Measurements from ENCODE around the gene BTNL9. TPM values are rescaled to one million over a fixed set of nuclear protein-coding genes. Genes with fewer than 3 reads are reported as not detected.
"Not testable (repeated sequence)": the region's sequence is repeated elsewhere in the genome, so short reads cannot be mapped to it uniquely, and the experiment has no call there.

Gene BTNL9
- polyA plus RNA-seq, 2 of the 4 experiments (the other 2 are of a cell fraction): 0.85 to 1.5 TPM

DNA sequence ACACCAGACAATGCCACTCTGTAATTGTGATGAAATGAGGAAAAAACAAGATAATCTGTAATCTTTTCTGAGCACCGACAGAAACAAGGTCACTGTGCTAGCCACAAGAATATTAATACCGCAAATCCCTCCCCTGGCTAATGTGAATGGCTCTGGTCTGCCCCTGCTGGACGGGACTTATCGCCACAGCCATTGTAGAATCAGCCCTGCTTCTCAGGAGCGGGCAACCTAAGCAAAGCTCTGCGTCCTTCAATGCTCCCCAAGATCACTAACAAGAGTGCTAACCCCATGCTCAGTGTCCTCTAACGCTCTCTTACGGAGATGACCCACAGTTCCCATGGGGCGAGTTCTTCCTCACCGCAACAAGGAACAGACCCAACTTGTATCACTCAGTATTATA lies 48.2 kb downstream of the BTNL9 start:
- Histone ChIP-seq H3K4me2 (no peak overlapping the region), H3K4me1 (no peaks in the 10 kb centered on the region), H3K27ac (no peak overlapping the region), H3K4me3 (no peak overlapping the region), H3K9me3 (no peaks in the 10 kb centered on the region)
- ChIA-PET CTCF (interaction anchor here (0.8 to 2.0 kb wide), 5 partner anchors 11 to 222 kb away, joined by 3 to 9 read pairs (median 5); no protein-coding TSS in a partner anchor), POLR2A (no interaction called here)
- ATAC-seq (peak; percentile 86 to 91; a peak in 5 of 6 replicates), FAIRE-seq (no peak), DNase-seq (ENCODE audit: low read depth in 1 of 2, low spot score in 1 of 2) (peak; percentile 58 to 68)
- WGBS (ENCODE audit: missing lambda C conversion rate): 63% methylated on average over 10 of the region's 10 CpGs
- TF ChIP-seq, protein P1, sequence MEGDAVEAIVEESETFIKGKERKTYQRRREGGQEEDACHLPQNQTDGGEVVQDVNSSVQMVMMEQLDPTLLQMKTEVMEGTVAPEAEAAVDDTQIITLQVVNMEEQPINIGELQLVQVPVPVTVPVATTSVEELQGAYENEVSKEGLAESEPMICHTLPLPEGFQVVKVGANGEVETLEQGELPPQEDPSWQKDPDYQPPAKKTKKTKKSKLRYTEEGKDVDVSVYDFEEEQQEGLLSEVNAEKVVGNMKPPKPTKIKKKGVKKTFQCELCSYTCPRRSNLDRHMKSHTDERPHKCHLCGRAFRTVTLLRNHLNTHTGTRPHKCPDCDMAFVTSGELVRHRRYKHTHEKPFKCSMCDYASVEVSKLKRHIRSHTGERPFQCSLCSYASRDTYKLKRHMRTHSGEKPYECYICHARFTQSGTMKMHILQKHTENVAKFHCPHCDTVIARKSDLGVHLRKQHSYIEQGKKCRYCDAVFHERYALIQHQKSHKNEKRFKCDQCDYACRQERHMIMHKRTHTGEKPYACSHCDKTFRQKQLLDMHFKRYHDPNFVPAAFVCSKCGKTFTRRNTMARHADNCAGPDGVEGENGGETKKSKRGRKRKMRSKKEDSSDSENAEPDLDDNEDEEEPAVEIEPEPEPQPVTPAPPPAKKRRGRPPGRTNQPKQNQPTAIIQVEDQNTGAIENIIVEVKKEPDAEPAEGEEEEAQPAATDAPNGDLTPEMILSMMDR (IDR thresholded peaks at IDR 0.05): 0 out of 3 replicates have a peak, but pooled peaks have one; percentile 28
- TF ChIP-seq RAD21 (conservative IDR thresholded peaks at IDR 0.05 in 1 of 2, IDR thresholded peaks at IDR 0.05 in 1 of 2): peak in 1 of 2 experiments; percentile 58; a peak in 2 of 5 replicates
- TF ChIP-seq, protein P2, sequence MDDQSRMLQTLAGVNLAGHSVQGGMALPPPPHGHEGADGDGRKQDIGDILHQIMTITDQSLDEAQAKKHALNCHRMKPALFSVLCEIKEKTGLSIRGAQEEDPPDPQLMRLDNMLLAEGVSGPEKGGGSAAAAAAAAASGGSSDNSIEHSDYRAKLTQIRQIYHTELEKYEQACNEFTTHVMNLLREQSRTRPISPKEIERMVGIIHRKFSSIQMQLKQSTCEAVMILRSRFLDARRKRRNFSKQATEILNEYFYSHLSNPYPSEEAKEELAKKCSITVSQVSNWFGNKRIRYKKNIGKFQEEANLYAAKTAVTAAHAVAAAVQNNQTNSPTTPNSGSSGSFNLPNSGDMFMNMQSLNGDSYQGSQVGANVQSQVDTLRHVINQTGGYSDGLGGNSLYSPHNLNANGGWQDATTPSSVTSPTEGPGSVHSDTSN (IDR thresholded peaks at IDR 0.05): no peak

DNA sequence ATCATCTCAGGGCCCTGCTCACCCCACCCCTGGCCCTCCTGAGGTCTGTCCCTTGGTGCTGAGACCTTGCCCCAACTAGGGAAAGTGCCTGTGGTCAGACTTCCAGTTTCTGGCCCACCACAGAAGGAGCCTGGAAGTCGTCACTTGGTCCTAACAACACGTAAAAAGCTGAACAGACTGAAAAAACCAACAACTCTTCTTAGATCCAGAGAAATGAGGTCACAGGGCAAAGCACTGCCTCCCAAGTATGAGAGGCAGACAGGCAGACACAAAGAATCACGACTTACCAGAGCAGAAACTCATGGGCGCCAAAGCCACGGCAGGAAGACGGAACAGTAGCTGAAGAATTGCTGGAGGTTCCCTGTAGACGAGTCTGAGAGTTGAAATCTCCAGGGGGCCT lies 52.4 kb downstream of the BTNL9 start:
- 70% methylated on average over 7 of the region's 7 CpGs for WGBS (ENCODE audit: missing lambda C conversion rate)
- no peak for TF ChIP-seq MAFK (IDR thresholded peaks at IDR 0.05; ENCODE audit: partially characterized antibody)
- TF ChIP-seq HEYL (CRISPR knock-in tag; IDR thresholded peaks at IDR 0.05): no peak
- no peak for TF ChIP-seq E2F6 (IDR thresholded peaks at IDR 0.05; ENCODE audit: borderline replicate concordance, low read depth)
- TF ChIP-seq CEBPB (IDR thresholded peaks at IDR 0.05): no peak
- TF ChIP-seq ZSCAN20 (CRISPR knock-in tag; IDR thresholded peaks at IDR 0.05): no peak
- no peak for TF ChIP-seq BHLHE40 (IDR thresholded peaks at IDR 0.05; ENCODE audit: low read depth, low read length)
- TF ChIP-seq ZNF302 (CRISPR knock-in tag; IDR thresholded peaks at IDR 0.05): no peak
- TF ChIP-seq RAD21 (conservative IDR thresholded peaks at IDR 0.05 in 1 of 2, IDR thresholded peaks at IDR 0.05 in 1 of 2): no peak
- no peak for TF ChIP-seq MAZ (IDR thresholded peaks at IDR 0.05; ENCODE audit: borderline replicate concordance, low read depth, low read length)
- no peak for TF ChIP-seq NFE2L2 (conservative IDR thresholded peaks at IDR 0.05; ENCODE audit: low read length)
- no peak for TF ChIP-seq FOSB (CRISPR knock-in tag; IDR thresholded peaks at IDR 0.05)
- TF ChIP-seq POLR2A (IDR thresholded peaks at IDR 0.05; ENCODE audit: low read length): no peak
- Histone ChIP-seq H3K4me2 (no peak overlapping the region), H3K27ac (no peak overlapping the region), H3K9me3 (no peaks in the 10 kb centered on the region), H3K4me1 (no peaks in the 10 kb centered on the region), H3K4me3 (no peak overlapping the region)
- DNase-seq (ENCODE audit: low read depth in 1 of 2, low spot score in 1 of 2): no peak
- FAIRE-seq: no peak
- ChIA-PET CTCF (interaction anchor here (1.3 kb wide), 2 partner anchors 19 to 308 kb away, joined by 3 to 4 read pairs; no protein-coding TSS in a partner anchor), POLR2A (interaction anchor here (0.6 kb wide), 1 partner anchor 232 kb away, joined by 6 read pairs; no protein-coding TSS in a partner anchor)
- no peak for ATAC-seq

DNA sequence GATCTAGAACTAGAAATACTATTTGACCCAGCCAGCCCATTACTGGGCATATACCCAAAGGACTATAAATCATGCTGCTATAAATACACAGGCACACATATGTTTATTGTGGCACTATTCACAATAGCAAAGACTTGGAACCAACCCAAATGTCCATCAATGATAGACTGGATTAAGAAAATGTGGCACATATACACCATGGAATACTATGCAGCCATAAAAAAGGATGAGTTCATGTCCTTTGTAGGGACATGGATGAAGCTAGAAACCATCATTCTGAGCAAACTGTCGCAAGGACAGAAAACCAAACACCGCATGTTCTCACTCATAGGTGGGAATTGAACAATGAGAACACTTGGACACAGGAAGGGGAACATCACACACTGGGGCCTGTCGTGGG lies 55.1 kb downstream of the BTNL9 start:
- WGBS (ENCODE audit: missing lambda C conversion rate): 77% methylated on average over 2 of the region's 3 CpGs
- FAIRE-seq; H3K9me3 ChIP-seq; CTCF ChIA-PET; POLR2A ChIA-PET; H3K27ac ChIP-seq; H3K4me1 ChIP-seq; DNase-seq (ENCODE audit: low read depth in 1 of 2, low spot score in 1 of 2); ATAC-seq; H3K4me3 ChIP-seq; H3K4me2 ChIP-seq: not testable (repeated sequence)

- POLR2A ChIA-PET; H3K4me1 ChIP-seq; H3K27ac ChIP-seq; H3K4me2 ChIP-seq; H3K9me3 ChIP-seq; H3K4me3 ChIP-seq; CTCF ChIA-PET; DNase-seq (ENCODE audit: low read depth in 1 of 2, low spot score in 1 of 2): not testable (repeated sequence)
- WGBS (ENCODE audit: missing lambda C conversion rate): no CpG with 5 or more reads among the region's 26 CpGs
- ATAC-seq (peak; percentile 71 to 79), FAIRE-seq (peak; percentile 100)
Measured at GRCh38 chr5:181096721-181097382, 56.8 kb downstream of the BTNL9 start.

- H3K4me1 ChIP-seq; H3K9me3 ChIP-seq; H3K4me2 ChIP-seq; POLR2A ChIA-PET; H3K4me3 ChIP-seq; H3K27ac ChIP-seq; DNase-seq (ENCODE audit: low read depth in 1 of 2, low spot score in 1 of 2); CTCF ChIA-PET; FAIRE-seq: not testable (repeated sequence)
- ATAC-seq: peak in 1 of 2 experiments; percentile 54; a peak in 5 of 6 replicates
- no CpG with 5 or more reads among the region's 26 CpGs for WGBS (ENCODE audit: missing lambda C conversion rate)
Measured at GRCh38 chr5:181097383-181097753, 57.3 kb downstream of the BTNL9 start.

DNA sequence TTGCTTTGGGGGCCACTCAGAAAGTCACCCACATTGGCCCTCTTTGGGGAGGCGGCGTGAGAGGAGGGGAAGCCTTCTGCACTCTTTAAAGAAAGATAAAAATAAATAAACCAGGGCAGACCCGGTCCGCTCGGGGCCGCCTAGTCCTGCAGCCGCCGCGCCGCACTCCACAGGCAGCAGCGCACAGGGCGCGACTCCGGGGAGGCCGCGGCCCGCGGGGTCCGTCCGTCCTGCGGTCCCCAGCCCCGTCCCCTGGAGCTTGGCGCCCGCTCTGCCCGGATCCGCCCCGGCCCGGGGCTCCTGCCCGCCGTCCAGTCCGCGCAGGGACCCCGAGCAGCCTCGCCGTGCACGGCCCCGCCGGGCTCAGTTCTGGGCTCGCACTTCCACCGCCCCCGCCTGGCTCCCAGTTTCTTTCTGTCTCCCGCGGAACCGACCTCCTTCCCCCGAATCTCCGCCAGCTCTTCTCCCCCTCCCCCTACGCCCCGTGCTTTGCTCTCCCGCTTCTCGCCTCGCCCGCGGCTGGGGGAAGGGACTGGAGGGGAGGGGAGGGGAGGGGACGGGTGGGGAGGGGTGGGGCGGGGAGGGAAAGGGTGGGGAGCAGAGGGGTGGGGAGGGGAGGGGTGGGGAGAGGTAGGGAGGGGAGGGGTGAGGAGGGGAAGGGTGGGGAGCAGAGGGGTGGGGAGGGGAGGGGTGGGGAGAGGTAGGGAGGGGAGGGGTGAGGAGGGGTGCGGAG lies 57.9 kb downstream of the BTNL9 start:
- H3K9me3 ChIP-seq, H3K4me1 ChIP-seq, H3K4me2 ChIP-seq, POLR2A ChIA-PET, FAIRE-seq, CTCF ChIA-PET: not testable (repeated sequence)
- DNase-seq (ENCODE audit: low read depth in 1 of 2, low spot score in 1 of 2): peak in 1 of 2 experiments; percentile 43
- peak; percentile 15 to 20 for ATAC-seq
- WGBS (ENCODE audit: missing lambda C conversion rate): no CpG with 5 or more reads among the region's 56 CpGs
- Histone ChIP-seq H3K27ac (peak overlapping the region; percentile 59 to 79; a peak in 4 of 6 replicates), H3K4me3 (peak overlapping the region; percentile 34; the same call in 2 of the 3 replicates)

All from A549 (cell line).